Tibial nerve (tissue), 4 donors: ENCODE results near the gene MSMP. TPM values are rescaled to one million over a fixed set of nuclear protein-coding genes. Genes with fewer than 3 reads are reported as not detected.

Source experiments
- DNase-seq, 2 donors: peaks; one replicate each; pipeline ENCODE4 v3.0.0-alpha.2; 2019; ENCODE audit warnings: low spot score in 2 of 2
- H3K27ac ChIP-seq, 4 donors: fragments of 200-600 bp; sonication (generic) in 3 of 4; one replicate each; pipeline ENCODE4 v1.5.1; 2017 to 2019; ENCODE audit warnings: mild to moderate bottlenecking in 1 of 4
- H3K27me3 ChIP-seq, 2 donors: fragments of 200-600 bp; sonication (generic) in 1 of 2; one replicate each; pipeline versions ENCODE4 v1.5.1 to v1.6.0; 2017 to 2019
- H3K36me3 ChIP-seq, 3 donors: fragments of 200-600 bp; sonication (generic); one replicate each; pipeline ENCODE4 v1.5.1; 2018 to 2019
- H3K4me1 ChIP-seq, 4 donors: fragments of 200-600 bp; sonication (generic) in 3 of 4; one replicate each; pipeline ENCODE4 v1.5.1; 2017 to 2019
- H3K4me3 ChIP-seq, 4 donors: fragments of 200-600 bp; sonication (generic) in 3 of 4; one replicate each; pipeline ENCODE4 v1.5.1; 2017 to 2019; ENCODE audit warnings: mild to moderate bottlenecking in 1 of 4, moderate library complexity in 1 of 4
- H3K9me3 ChIP-seq, 4 donors: fragments of 200-600 bp; sonication (generic) in 3 of 4; one replicate each; pipeline ENCODE4 v1.5.1; 2017 to 2019
- EP300 ChIP-seq, 2 donors: sonication (generic); formaldehyde crosslinking; IDR thresholded peaks; one replicate each; pipeline ENCODE4 v1.6.1; 2017; ENCODE audit warnings: antibody characterized with exemption in 2 of 2, mild to moderate bottlenecking in 1 of 2
- POLR2A ChIP-seq, 2 donors: fragments of 450-650 bp; IDR thresholded peaks; one replicate each; pipeline ENCODE4 v1.6.1; 2017; ENCODE audit warnings: antibody characterized with exemption in 2 of 2, mild to moderate bottlenecking in 2 of 2, moderate library complexity in 2 of 2
- WGBS, 2 donors: methylation state at CpG; one replicate each; pipeline ENCODE4 v1.1.5; 2018; 5-methylcytosine and 5-hydroxymethylcytosine counted together
- total RNA-seq, 4 donors: library from RNA; depleted of rRNA; stranded (reverse); fragments of >200 nt; gene quantifications; one replicate each; pipeline ENCODE4 v1.1.0, GENCODE V29; 2016
- TF ChIP-seq, protein P1 (sequence below), 5 experiments: fragments of 200-600 bp in 3 of 5; fragments of 450-650 bp in 2 of 5; sonication (generic) in 3 of 5; IDR thresholded peaks; one replicate each; pipeline ENCODE4 v1.5.1; 2016 to 2019; ENCODE audit warnings: antibody characterized with exemption in 5 of 5, mild to moderate bottlenecking in 3 of 5, moderate library complexity in 2 of 5

MSMP gene
- total RNA-seq, 4 donors from 2014 or later, result not detected

DNA sequence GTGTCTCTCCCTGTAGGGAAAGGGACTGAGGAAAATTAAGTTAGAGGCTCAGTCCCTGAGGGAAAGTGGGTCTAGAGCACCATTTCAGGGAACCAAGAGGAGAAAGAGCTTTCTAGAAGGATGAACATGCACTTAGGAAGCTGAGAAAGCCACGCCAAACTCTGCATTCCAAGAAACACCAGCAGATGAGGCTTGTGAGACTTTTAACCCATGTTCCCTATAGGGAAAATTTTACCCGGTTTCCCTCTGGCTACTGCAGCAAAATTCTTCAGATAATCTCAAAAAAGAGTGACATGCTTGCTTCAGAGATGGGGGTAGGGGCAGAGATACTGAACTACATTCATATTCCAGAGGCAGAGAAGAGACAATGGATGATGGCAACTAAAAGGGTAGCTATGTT lies 30.6 kb downstream of the MSMP start:
- H3K27me3 ChIP-seq, result no peaks in the 10 kb centered on the region
- peaks cover 13 to 81% (median 38%) of the 10 kb centered on the region in 3 donors for H3K36me3 ChIP-seq
- H3K27ac ChIP-seq, result no peak overlapping the region
- 82 to 83% methylated on average over 2 of the region's 2 CpGs for WGBS, 2 donors
- TF ChIP-seq, protein P1, sequence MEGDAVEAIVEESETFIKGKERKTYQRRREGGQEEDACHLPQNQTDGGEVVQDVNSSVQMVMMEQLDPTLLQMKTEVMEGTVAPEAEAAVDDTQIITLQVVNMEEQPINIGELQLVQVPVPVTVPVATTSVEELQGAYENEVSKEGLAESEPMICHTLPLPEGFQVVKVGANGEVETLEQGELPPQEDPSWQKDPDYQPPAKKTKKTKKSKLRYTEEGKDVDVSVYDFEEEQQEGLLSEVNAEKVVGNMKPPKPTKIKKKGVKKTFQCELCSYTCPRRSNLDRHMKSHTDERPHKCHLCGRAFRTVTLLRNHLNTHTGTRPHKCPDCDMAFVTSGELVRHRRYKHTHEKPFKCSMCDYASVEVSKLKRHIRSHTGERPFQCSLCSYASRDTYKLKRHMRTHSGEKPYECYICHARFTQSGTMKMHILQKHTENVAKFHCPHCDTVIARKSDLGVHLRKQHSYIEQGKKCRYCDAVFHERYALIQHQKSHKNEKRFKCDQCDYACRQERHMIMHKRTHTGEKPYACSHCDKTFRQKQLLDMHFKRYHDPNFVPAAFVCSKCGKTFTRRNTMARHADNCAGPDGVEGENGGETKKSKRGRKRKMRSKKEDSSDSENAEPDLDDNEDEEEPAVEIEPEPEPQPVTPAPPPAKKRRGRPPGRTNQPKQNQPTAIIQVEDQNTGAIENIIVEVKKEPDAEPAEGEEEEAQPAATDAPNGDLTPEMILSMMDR (IDR thresholded peaks at IDR 0.05), result no peak
- TF ChIP-seq POLR2A (IDR thresholded peaks at IDR 0.05) (no peak), EP300 (IDR thresholded peaks at IDR 0.05) (no peak)
- H3K4me1 ChIP-seq, result peaks cover 0 to 31% (median 25%) of the 10 kb centered on the region in 4 donors
- DNase-seq, result no peak
- H3K9me3 ChIP-seq, result no peaks in the 10 kb centered on the region
- no peak overlapping the region for H3K4me3 ChIP-seq

DNA sequence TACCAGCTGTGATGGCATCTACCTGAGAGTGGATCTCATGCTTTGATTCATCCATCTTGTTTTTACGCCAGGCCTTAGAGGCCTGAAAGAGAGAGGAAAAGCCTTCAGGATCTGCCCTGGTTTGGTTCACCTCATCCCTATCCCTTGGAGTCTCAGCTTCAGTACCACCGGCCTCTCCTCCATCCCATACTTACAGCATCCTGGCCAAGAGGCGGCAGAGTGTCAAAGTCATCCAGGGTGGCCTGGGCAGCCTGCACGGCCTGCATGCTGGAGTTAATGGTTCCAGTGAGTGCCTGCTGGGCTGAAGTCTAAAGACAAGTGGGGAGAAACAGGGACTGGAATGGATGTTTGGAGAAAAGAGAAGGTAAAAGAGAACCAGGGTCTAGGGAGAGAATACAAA lies 34.5 kb downstream of the MSMP start:
- Histone ChIP-seq H3K4me3 (no peak overlapping the region), H3K9me3 (no peaks in the 10 kb centered on the region), H3K27me3 (no peaks in the 10 kb centered on the region), H3K4me1 (no peaks in the 10 kb centered on the region), H3K27ac (no peak overlapping the region), H3K36me3 (peaks cover 13 to 100% (median 69%) of the 10 kb centered on the region in 3 donors)
- TF ChIP-seq, protein P1 (IDR thresholded peaks at IDR 0.05), result no peak
- no peak for TF ChIP-seq POLR2A (IDR thresholded peaks at IDR 0.05)
- no peak for TF ChIP-seq EP300 (IDR thresholded peaks at IDR 0.05)
- DNase-seq, result no peak
- WGBS, 2 donors, result 94 to 95% methylated on average over 4 of the region's 4 CpGs

DNA sequence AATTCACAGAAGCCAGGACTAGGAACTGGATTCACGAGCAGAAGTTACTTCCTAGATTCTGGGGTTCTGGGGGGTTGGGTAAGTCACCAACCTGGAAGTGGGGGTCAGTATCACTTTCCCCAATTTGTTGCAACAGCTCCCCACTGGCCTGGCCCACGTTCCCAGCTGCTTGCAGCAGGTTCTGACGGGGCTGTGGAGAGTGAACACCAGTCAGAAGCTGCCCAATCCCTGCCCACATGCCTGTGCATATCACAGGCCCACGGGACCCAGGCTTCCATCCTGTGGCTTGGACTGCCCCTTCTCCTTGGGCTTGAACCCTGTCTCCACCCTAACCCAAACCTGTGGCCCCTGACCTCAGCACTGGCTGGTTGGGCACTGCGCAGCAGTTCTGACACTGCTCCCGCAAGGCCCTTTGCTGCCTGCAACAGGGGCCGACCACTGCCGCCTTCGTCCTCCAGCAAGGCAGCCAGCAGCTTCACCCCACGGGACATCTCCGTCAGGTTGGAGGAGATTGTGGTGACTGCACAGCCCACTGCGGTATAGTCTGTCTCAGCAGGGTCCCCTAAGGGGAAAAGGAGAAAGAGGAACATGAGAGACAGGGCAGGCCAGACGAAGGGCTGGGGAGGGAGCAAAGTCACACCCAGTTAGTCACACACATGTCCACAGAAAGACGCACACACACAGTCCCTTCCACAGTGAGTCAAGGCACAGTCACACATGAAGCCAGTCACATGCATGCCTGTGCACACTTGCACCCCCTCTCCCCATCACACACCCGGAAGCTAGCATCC lies 35.2 kb downstream of the MSMP start:
- H3K9me3 ChIP-seq, result no peaks in the 10 kb centered on the region
- TF ChIP-seq EP300 (IDR thresholded peaks at IDR 0.05) (no peak), POLR2A (IDR thresholded peaks at IDR 0.05) (no peak)
- TF ChIP-seq, protein P1 (IDR thresholded peaks at IDR 0.05), result no peak
- peaks cover 13 to 100% (median 68%) of the 10 kb centered on the region in 3 donors for H3K36me3 ChIP-seq
- no peak overlapping the region for H3K4me3 ChIP-seq
- H3K27me3 ChIP-seq, result no peaks in the 10 kb centered on the region
- H3K27ac ChIP-seq, result no peak overlapping the region
- 80 to 87% methylated on average over 15 of the region's 15 CpGs for WGBS, 2 donors
- H3K4me1 ChIP-seq, result no peaks in the 10 kb centered on the region
- DNase-seq, result no peak

DNA sequence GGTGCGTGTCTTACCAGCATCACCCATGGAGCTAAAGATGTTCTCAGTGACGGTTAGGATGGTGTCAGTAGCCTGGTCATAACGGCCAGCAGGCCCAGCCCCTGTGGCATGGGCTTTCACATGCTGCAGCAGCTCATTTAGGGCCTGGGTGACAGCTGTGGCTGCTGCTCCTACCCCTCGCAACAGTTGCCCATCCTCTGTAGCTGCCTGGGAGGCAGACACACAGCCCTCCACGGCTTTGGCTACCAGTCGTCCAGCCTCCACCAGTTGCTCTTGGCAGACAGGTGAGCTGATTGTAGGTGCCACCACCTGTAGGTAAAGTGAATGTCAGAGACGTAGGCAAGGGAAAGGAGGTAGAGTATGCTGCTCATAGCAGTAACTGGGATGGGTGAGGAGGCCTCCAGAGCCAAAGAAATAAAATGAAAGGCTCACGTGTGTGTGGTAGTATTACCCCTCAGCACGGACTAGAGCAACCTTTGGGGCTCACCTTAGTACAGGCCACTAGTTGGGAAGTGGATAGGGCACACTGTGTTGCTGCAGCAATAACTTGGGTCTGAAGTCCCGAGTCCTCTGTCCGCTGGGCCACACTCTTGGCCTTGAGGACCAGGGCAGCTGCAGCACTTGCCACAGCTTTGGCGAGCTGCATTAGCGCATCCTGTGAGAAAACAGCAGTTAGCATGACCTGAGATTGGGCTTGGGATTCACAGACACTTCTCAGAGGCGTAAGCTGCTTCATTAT lies 36.8 kb downstream of the MSMP start:
- H3K36me3 ChIP-seq, result peaks cover 14 to 100% (median 79%) of the 10 kb centered on the region in 3 donors
- no peaks in the 10 kb centered on the region for H3K27me3 ChIP-seq
- H3K4me1 ChIP-seq, result no peaks in the 10 kb centered on the region
- no peaks in the 10 kb centered on the region for H3K9me3 ChIP-seq
- no peak overlapping the region for H3K27ac ChIP-seq
- no peak overlapping the region for H3K4me3 ChIP-seq
- 87 to 92% methylated on average over 12 to 14 of the region's 14 CpGs for WGBS, 2 donors
- TF ChIP-seq, protein P1 (IDR thresholded peaks at IDR 0.05), result no peak
- TF ChIP-seq POLR2A (IDR thresholded peaks at IDR 0.05) (no peak), EP300 (IDR thresholded peaks at IDR 0.05) (no peak)
- DNase-seq, result no peak

DNA sequence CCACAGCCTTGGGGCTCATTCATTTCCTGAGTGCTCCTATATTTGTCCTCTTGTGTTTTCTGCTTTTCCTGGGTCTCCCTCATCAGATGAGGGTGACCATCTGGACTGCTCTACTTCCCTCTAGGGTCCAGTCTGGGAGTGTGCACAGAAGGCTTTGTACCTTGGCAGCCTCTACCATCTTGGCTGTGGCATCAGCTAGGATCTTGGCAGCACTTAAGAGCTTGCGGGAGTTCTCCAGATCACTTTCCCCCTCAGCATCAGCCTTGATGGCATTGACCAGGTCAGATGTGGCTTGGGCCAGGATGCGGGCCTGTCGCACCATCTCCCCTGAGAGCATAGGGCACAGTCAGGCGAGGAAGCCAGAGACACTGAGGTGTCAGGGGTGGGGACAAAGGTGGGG lies 37.8 kb downstream of the MSMP start:
- Histone ChIP-seq H3K4me1 (no peaks in the 10 kb centered on the region), H3K36me3 (peaks cover 7 to 100% (median 87%) of the 10 kb centered on the region in 3 donors), H3K27me3 (no peaks in the 10 kb centered on the region), H3K9me3 (no peaks in the 10 kb centered on the region), H3K27ac (no peak overlapping the region), H3K4me3 (no peak overlapping the region)
- 80 to 89% methylated on average over 4 of the region's 4 CpGs for whole genome bisulfite sequencing, 2 donors
- TF ChIP-seq EP300 (IDR thresholded peaks at IDR 0.05), result no peak
- TF ChIP-seq, protein P1 (IDR thresholded peaks at IDR 0.05), result no peak
- no peak for TF ChIP-seq POLR2A (IDR thresholded peaks at IDR 0.05)
- DNase-seq, result no peak
